Epidermal melanocyte (primary cell): Measurements from ENCODE around the gene CYP1A2.
A peak's percentile ranks its signal among the peaks of the same experiment; 100 is the strongest.
"Not testable (repeated sequence)": the region's sequence is repeated elsewhere in the genome, so short reads cannot be mapped to it uniquely, and the experiment has no call there.

Source experiments
- DNase-seq: peaks from one replicate; pipeline ENCODE4 v3.0.0; 2011; ENCODE audit warnings: low spot score; ENCODE audit not compliant: insufficient read length

Gene CYP1A2

DNA sequence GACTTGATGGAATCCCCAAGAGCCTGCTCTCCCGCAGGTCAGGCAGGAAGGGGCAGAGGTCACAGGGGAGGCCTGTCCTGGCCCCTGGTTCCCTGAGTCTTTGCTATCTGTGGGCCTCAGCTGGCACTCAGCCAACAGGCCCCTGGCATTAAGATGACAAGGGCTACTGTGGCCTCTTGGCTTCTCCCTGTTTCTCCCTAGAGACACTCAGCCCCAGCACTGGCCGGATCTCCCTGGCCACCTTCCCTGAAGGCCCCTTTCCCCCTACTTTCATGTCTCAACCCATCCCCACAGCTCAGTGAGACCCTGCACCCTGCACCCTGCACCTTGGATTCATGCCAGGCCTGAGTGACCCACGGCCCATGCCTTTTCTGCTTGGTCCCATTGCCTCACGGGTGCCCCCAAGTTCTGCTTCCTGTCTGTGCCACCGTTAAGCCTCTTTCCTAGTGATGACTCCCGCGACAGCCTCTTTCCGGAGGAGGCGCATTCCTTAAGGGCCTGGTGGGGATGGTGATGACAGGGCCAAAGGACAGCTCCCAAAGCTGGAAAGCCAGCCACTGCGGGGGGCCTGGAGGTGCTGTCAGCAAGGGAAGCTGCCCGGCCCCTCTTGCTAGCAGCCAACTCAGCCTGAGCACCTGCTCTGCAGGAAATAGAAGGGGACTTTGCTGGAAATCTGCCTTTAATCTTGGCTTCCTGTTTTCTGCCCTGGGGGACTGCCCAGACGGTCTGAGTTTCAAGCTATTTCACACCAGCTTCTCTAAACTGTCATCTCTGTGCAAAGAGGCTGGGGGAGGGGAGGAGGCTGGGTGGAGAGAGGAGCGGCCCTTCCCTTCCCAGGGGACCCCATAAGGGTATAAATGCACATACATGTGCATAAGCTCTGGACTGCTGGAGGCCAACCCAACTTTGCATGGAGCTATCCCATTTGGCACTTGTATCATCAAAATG lies 28.4 kb downstream of the CYP1A2 start:
- DNase-seq: no peak

GRCh38 chr15:74777769-74778598 lies 29.3 kb downstream of the CYP1A2 start:
- DNase-seq: no peak

DNA sequence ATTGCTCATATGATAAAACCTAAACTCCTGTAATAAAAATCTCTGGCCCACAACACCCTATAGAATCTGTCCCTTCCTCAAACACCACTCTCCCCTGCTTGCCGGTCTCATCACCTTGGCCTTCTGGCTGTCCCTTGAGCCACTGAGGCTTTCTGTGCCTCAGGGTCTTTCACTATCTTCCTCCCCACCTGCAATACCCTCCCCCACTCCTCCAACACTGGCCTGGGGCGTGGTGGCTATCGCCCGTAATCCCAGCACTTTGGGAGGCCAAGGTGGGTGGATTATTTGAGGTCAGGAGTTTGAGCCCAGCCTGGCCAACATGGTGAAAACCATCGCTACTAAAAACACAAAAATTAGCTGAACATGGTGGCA lies 29.9 kb downstream of the CYP1A2 start:
- DNase-seq: no peak

DNA sequence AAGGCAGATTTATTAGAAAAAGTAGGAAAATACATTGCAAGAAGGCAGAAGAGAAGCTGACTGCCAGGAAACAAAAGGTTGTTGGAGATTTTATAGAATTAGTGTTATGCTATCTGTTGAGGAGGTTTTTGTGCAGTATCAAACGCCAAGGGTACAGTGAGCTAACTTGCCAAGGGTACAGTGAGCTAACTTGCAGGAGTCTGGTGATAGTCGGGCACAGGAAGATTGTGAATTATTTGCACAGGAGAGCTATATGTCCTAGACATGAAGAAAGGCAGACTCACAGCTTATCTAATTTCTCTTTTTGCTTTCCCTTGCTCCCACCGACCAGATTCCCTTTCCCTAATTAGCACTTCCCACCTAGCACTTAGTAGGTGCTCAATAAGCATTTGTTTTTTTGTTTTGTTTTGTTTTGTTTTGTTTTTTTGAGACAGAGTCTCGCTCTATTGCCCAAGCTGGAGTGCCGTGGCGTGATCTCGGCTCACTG lies 30.6 kb downstream of the CYP1A2 start:
- DNase-seq: no peak

GRCh38 chr15:74780523-74781430 lies 32.1 kb downstream of the CYP1A2 start:
- no peak for DNase-seq

- DNase-seq: peak; percentile 82
Measured at GRCh38 chr15:74781431-74782258, 33.0 kb downstream of the CYP1A2 start, which contains the start of gene CSK. Gene CSK, plus strand, starts transcription at chr15:74782080. Its CDS starts 16,218 bp downstream, at chr15:74798298.

- DNase-seq: no peak
Measured at GRCh38 chr15:74782259-74783071, 33.8 kb downstream of the CYP1A2 start.

DNA sequence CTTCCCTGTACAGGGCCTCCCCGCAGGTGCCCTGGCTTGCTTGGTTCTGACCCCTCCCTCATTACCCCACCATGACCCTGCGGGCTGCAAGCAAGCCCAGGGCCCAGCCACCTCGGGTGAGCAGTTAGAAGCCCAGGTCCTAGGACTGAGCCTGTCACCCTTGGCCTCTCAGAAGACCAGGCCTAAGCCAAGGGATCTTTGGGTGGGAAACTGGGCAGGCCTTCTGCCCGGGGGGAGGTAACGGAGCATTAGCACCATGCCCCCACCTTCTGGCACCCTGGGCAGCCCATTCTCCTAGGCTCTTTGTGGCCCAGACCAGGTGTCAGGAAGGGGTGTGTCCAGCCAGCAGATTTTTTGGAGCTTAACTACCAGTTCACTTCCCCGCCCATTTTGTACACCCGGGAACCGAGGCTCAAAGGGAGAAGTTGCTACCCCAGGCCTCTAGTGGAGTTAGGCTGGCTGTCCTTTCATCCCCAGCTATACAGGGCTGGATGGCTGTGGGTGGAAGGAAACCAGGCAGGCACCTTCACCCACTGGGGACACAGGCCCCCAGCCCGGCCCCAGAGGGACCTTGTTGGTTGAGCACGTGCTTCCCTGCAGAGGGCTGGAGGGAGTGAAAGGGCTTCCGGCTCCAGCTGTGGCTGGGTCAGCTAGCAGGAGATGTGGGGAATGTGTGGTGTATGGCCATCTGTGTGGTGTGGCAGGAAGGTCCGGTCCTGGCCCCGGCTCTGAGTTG lies 34.6 kb downstream of the CYP1A2 start:
- no peak for DNase-seq

GRCh38 chr15:74783808-74784175 lies 35.1 kb downstream of the CYP1A2 start:
- DNase-seq: no peak

DNA sequence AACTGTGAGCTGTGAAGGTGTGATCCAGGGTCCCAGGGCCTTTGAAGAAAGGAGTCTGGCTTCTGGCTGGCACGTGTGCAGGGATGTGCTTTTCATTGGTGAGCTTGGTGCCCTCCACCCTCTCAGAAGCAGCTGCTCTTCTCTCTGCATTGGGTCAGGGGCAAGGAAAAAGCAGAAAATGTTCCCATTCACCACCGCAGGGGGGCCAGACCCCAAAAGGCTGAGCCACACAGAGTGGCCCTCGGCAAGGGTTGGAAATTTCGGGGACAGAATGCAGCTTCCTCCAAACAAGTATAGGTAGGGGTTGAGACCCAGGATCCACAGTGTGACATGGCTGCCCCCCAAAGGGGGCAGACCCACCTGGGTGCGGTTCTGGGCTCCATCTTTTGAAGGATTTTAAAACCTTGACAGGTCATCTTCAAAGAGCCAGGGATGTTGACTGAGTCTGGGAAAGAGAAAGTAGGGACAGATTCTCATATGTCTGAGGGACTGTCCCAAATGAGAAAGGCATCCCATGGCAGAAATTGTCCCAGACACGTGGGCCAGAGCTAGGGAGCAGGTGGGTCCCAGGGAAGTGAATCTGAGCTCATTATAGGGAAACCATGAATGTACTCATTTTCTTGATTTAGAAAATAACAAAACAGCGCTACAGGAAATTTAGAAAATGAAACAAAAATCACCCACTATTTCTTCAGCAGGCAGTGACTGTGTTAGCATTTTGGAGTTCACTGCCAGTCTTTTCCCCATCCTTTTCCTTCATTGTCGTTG lies 36.0 kb downstream of the CYP1A2 start:
- no peak for DNase-seq

DNA sequence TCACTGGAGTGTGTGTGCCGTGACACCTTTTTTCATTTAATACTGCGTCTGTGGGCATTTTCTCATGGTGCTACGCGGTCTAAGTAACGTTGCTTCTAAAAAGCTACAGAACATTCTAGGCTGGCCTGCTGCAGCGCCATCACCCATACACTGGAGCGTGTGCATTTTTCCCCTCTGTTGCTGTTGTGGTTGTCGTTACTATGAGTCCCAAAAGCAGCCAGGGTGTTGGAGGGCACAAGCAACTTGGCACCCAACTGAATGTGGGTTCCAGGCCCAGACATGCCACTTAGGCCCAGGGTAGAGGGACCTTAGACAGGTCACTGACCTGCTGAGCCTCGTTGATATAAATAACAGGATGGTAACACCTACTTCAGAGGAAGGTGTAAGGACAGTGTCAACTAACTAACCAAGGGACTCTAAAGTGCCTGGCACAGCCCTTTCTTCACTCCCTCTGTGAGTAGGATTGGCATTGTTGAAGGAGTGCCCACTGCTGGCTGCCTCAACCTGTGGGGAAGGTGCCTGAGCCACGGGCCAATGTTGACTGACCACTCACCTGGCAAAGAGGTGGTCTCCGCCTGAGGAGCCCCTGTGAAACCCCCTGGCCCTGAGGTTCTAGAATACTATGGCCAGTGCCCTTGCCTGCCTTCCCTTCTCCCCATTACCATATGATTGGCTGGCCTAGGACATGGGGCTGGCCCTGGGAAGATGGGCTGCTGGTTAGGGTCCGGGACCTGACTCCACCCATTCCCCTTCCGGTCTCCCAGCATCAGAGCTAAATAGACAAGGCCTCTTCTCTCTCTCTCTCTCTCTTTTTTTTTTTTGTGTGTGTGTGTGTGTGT lies 36.8 kb downstream of the CYP1A2 start:
- DNase-seq: no peak

GRCh38 chr15:74786081-74786480 lies 37.4 kb downstream of the CYP1A2 start:
- not testable (repeated sequence) for DNase-seq

GRCh38 chr15:74786551-74787165 lies 38.0 kb downstream of the CYP1A2 start:
- no peak for DNase-seq

GRCh38 chr15:74787251-74788041 lies 38.8 kb downstream of the CYP1A2 start:
- DNase-seq: peak; percentile 55

GRCh38 chr15:74788042-74788682 lies 39.5 kb downstream of the CYP1A2 start:
- DNase-seq: no peak
